ENCODE data around the gene VANGL1. TPM values are rescaled to one million over a fixed set of nuclear protein-coding genes. Genes with fewer than 3 reads are reported as not detected.

VANGL1 gene
- total RNA-seq, 4 donors from 2014 or later: 4.1 to 7.2 (median 5.9) TPM

GRCh38 chr1:115652236-115652788 lies 10.5 kb downstream of the VANGL1 start:
- TF ChIP-seq, protein P1, sequence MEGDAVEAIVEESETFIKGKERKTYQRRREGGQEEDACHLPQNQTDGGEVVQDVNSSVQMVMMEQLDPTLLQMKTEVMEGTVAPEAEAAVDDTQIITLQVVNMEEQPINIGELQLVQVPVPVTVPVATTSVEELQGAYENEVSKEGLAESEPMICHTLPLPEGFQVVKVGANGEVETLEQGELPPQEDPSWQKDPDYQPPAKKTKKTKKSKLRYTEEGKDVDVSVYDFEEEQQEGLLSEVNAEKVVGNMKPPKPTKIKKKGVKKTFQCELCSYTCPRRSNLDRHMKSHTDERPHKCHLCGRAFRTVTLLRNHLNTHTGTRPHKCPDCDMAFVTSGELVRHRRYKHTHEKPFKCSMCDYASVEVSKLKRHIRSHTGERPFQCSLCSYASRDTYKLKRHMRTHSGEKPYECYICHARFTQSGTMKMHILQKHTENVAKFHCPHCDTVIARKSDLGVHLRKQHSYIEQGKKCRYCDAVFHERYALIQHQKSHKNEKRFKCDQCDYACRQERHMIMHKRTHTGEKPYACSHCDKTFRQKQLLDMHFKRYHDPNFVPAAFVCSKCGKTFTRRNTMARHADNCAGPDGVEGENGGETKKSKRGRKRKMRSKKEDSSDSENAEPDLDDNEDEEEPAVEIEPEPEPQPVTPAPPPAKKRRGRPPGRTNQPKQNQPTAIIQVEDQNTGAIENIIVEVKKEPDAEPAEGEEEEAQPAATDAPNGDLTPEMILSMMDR (IDR thresholded peaks at IDR 0.05; ENCODE audit: low read depth): no peak

- TF ChIP-seq, protein P1 (IDR thresholded peaks at IDR 0.05; ENCODE audit: low read depth): no peak
These were observed 12.4 kb downstream of the VANGL1 start for GRCh38 chr1:115654125-115654524.

- TF ChIP-seq, protein P1 (IDR thresholded peaks at IDR 0.05; ENCODE audit: low read depth): no peak
These were observed 13.0 kb downstream of the VANGL1 start for GRCh38 chr1:115654663-115655305.

DNA sequence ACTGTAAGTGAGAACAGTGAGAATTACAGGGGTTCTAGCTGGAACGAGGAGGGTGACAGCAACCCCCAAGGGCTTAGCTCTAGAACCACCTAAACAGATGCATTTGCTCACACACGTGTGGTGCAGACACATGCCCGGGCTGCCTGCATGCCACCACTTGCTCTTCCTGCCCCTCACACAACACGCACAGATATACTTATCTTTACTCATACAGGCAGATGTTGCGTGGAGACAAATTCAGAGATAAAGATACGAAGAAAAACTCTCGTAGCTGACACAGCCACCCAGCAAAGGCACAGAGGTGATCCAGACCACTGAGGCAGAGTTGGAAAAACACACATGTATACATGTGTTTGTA lies 13.5 kb downstream of the VANGL1 start:
- TF ChIP-seq, protein P1 (IDR thresholded peaks at IDR 0.05; ENCODE audit: low read depth): no peak

DNA sequence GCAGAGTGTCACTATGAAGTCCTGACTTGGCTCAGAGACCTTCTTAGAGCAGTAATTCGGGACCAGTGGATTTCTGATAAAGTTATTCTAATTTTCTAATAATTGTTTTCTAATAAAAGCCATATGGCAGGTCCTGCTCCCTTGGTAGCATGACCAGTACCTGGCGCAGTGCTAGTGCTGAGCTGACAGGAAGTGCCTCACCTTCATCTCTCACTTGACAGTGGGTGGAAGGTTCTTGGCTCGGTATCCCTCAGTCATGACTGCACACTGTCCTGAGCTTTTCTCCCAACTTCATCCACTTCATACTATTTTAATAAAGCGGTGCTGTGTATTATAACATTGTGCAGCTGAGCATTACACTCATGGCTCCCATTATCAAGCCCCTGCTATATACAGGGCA lies 14.1 kb downstream of the VANGL1 start:
- TF ChIP-seq, protein P1 (IDR thresholded peaks at IDR 0.05; ENCODE audit: low read depth): no peak

DNA sequence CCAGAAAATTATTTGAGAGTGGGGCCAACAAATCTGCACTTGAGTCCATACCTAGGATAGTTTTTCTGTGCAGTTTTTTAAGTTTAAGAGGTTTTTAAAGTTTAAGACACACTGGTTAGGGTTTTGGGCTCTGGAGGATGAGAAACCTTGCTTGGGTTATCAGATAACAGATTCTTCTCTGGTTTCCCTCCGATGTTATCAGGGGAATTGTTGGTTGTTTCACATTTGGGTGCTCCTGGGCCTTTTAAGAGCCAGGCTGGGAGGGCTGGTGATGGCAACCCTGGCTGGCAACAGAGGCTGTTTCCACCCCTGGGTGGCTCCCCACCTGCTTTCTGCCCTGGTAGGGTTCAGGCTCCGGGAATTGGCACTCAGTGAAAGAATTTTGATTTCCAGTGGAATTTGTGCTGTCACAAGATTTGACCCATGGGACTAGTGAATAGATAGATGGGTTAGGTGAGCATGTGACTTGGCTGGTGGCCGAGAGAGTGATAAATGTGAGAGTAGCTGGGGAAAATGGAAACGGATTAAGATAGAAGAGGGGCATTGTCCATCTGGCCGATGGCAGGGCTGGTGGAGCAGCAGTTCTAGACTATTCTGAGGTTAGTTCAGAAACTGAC lies 14.8 kb downstream of the VANGL1 start:
- TF ChIP-seq, protein P1 (IDR thresholded peaks at IDR 0.05; ENCODE audit: low read depth): no peak

GRCh38 chr1:115658646-115659045 lies 16.9 kb downstream of the VANGL1 start:
- TF ChIP-seq, protein P1 (IDR thresholded peaks at IDR 0.05; ENCODE audit: low read depth): no peak

All from subcutaneous adipose tissue (tissue), 4 donors.